DMS153 treated with DMSO at 0.1 percent for 48 hours (cell line): Measurements from ENCODE around the gene MMP26.

Experiments used
- DNase-seq: peaks from one replicate; lab custom pipeline; 2025; ENCODE audit not compliant: unreplicated experiment; lab: John Stamatoyannopoulos, UW

The MMP26 gene

DNA sequence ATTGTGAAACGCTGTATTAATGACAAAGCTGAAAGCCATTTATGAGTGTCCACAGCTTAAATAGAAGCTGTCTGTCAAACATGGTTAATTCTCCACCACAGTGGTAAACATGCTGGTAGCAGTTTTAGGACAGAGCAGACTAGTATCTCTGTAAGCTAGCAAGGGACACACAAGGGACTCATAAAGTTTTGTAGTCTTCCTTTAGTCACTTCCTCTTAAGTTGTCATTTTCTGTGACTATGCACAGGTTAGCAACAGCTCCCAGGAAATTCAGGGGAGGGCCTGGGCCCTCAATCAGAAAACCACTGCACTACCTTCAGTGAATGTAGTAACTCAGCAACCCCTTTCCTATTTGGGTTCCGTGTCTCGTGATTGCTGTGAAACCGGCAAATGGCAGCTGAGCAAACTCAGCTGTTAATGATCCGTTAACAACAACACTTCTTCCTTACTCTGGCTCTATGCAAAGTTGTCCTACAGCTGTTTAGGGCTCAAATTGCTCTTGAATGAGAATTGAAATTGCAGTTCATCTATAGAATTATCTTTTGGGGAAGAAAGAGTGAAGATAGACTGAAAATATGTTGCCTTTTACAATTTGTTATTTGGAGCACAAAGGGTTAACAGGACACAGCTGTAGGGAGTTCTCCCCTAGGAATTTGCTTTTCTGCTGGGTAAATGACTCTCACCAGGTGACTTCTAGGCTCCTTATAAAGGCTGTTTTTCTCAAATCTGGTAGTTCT lies at the start of gene MMP26:
Gene MMP26, plus strand, starts transcription at position 731 of the 736 bp plus-strand sequence.
- DNase-seq: peak; percentile 94

DNA sequence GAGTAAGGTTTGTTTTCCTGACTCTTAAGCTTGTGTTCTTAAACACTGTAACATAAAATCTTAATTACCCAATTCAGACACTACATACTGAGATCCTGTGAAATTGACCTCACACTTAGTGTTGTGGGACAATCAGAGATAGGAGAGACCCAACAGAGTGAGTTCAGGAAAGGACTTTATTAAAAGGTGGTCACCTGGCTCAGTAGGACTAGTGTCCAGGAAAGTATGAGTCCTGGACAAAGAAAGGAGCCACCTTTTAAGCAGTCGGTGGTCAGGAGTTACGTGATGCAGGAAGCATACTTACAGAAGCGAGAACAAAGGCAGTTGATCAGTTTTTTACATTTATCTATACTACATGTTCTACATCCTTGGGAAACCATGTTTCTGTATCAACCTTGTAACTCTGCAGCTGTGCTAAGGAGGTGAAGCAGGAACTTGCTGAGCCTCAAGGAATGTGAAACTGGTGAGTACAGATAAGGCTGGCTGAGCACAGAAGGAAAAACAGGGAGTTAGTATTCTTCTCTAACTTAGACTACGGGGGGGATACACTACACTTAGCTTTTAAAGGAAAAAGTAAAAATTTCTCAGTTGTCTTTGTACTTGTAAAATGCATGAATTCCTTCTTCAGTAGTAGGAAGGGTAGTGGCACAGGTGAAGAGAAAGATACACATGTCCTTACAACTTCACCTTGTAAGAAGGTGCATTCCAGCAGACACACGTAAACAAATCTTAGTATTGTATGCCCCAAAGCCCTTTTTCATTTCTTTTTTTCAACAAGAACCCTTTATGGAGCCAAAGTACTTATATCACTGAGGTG lies 45.7 kb upstream of the MMP26 start:
- DNase-seq: no peak

DNA sequence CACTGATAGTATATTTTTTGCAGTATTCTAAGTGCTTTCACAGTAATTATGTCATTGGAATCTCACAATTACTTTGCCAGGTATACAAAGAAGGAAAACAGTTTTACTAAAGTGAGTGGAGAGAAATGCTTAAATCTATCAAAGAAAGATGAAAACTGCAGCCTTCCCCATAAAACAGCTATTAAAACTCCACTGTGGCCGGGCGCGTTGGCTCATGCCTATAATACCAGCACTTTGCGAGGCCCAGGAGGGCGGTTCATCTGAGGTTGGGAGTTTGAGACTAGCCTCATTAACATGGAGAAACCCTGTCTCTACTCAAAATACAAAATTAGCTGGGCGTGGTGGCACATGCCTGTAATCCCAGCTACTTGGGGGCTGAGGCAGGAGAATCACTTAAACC lies 41.7 kb upstream of the MMP26 start:
- no peak for DNase-seq

DNA sequence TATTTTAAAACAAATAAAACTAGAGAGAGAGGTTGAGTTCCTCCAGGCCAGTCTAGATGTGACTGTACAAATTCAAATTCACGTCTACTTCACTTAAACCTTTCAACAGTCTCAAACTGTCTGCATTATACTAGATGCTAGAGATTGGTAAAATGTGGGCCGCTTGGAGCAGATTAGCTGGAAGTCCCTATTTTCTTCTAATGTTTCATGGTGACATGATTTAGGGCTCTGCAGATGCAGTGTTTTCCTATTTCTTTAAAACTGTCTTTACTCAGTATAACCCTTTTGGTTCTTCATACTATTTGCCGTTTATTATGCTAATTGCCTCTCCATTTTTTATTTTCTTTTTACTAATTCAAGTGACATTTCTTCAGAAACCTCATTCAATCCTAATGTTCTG lies 40.4 kb upstream of the MMP26 start:
- DNase-seq: no peak

DNA sequence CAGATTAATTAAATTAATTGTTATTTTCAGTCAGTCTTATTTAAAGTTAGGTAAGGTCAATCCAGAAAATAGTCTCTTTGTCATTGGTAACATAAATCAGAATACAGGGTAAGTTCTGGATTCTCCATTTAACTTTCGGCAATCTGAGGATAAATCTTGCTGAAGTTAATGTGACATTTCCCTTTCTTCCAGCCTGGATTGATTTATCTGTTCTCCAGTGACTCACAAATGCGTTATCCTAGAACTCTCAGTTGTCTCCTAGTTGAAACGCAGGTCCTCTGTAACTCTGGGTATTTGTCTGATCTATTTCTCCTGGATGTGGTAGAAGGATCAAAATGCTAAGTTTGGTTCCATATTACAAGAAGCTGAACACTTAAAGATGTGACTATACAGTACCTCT lies 39.8 kb upstream of the MMP26 start:
- no peak for DNase-seq

DNA sequence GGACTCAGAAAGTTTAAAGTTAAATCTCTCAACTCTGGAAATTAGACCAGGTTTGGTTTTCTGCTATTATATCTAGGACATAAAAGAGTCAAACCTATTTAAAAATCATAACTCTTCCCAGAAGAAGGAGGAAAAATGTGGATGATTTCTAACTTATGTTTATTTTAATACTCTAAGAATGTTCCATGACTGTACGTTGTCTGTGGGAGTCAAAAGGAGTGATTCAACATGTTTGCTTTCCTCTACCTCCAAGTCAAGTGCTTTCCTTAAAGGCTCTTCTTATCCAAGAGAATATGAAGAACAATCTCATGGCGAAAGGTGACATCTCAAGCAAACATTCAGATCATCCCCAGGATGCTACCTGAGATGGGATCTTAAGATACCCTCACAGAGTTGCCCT lies 39.2 kb upstream of the MMP26 start:
- no peak for DNase-seq

DNA sequence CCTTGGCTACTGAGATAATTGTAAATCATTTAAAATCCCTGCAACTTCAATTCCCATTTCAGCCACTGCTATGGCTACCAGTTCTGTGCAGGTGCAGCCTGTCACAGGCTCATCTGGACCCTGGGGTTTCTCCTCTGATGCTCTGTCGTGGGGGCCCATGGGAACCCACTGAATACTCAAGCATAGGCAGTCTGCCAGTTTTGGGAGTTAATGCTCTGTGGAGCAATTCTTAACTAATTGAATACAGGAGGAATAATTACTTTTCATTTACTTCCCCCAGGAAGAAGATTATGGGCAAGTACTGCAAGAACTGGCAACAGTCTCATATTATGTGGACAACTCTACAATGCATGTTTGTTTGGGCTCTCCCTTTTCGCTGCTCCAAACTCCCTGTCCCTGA lies 32.8 kb upstream of the MMP26 start:
- DNase-seq: no peak

DNA sequence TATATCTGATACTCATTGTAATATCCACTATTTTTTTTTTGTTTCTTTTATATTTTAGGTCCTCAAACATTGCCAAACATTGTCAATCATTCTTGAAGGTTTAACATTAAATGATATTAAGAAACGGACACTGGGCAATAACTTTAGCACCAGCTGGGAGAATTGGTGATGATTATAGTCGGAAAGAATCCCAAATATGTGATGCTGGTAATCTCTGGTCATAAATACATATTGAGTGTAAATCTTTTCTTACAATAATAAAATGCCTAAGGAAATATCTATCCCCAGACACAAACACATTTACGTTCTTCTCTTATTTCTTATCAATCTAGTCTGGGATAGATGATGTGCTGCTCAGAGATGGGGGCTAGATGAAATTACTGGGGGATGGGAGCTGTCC lies 32.1 kb upstream of the MMP26 start:
- DNase-seq: no peak

DNA sequence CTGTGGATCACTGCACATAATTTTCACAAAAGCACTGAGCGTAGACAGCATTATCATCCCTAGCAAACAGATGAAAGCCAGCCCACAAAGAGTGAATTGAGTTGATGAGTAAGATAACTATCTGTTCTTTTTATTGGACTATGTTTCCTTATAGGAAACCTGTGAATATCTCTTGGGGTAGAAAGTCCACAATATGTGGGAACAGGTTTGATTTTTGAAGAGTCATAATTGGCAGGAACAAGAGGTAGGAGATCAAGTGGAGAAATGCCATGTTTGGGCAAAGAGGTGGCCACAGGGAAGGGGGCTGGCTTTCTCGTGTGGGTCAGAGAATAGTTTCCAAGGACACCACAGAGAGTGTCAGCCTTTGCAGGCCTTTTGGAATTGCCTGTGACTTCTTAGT lies 30.8 kb upstream of the MMP26 start:
- no peak for DNase-seq

DNA sequence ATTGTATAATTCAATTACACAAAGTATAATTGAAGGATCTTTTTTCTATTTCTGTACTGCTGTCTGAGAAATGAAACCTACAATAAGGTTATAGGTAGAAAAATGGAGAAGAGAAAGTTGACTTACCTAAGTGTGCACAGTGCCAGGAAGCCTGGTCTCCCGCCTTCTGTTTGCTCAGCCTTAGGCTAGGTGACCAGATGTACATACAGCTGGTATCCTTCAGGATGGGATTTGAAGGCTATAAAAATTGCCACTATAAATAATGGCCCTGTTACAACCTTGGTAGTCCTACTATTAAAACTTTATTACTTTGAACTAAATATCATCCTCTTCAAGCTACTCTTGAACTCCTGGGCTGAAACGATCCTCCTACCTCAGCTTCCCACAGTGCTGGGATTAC lies 26.6 kb upstream of the MMP26 start:
- DNase-seq: peak; percentile 86

DNA sequence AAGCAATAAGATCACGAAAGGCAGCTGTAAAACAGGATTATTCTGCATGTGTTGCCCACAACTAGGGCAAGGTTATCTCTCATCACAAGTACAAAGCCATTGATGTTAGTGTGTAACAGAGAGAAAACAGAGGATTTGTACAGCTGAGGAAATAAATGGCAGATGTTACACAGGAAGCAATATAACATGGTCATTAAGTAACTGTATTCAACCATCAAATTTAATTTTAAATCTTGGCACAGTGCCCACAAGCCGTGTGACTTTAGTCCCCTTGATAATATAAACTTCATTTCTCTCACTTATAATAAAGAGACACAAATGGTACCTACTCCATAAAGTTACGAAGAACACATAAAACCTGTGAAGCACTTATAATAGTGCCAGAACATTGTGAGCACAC lies 24.2 kb upstream of the MMP26 start:
- DNase-seq: peak; percentile 87

DNA sequence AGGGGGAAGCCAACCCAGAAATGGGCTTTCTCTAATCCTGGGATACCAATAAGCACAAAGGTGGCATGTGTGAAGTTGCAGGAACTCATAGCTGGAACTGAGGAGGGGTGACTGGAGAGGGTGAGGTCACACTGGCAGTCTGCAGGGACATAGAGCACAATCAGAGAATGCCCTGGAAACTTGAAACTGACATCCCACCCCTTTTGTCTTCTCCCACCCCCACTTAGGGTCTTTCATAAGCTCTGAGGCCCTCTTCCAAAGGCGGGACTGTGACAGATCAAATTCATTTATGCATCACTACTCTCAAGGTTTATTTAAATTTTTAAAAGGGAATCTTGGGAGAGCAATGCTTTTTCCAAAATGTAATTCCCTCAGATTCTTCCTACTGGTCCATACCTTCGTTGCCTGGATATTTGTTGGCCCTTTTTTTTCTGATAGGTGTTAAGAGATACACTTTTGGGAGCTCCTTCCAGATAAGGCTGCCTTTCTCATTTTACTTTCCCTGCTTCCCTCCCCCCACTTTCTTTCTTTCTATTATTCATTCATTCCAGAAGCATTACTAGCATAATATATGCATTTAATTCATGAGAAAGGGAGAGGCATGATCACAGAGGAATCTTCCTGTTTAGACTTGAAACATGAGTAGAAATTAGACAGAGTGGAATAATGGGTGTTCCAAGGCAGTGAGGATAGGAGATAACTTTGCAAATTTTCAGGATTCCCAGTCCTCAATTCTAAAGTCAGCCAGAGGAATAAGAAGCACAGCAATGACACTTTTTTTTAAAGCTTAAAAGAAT lies 21.8 kb upstream of the MMP26 start:
- DNase-seq: no peak

DNA sequence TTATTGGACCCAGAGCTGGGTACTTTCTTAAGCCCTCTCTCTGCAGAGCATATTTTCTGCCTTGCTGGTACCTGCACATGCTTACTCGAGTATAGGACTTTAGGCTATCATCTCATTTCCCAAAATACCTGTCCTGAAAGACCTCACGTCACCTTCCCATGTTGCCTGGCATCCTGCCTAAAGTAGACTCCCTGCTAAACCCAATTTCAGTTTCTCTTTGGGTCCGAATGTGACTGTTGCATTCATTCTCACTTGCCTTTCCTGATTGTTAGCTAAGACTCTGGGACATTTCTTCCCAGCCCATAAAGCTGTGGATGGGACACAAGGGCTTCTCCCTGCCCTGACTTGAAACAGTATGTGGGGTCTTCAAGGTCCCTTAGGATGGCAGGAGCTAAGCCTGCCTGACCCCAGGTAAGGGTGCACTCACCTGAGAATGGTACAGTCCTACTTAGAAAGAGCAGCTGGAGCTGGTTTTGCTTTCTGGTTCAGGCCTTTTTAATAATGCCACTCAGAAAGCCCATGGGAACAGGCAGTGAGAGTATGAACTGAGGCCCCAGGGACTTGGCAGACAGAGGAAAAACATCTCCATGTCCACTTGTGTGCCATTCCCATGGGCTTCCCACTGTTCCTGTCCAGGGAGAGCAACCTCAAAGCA lies 19.8 kb upstream of the MMP26 start:
- DNase-seq: peak; percentile 71

DNA sequence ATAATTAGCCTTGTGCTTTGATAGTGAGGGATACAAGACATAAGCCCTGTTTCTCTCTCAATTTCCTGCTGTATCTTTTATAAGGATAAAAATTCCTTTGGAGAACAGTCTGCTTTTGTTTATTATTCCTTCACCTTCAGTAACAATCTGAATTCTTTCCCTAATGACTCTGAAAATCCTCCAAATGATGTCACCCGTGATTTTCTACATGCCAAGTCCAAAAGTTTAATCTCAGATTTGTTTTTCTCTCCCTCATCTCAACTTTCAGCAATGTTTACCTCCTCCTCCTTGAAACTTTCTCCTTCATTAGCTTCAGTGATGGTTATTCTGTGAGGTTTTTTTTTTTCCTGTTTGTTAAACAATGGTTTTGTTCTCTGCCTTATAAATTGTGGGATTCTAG lies 9.1 kb upstream of the MMP26 start:
- DNase-seq: no peak

DNA sequence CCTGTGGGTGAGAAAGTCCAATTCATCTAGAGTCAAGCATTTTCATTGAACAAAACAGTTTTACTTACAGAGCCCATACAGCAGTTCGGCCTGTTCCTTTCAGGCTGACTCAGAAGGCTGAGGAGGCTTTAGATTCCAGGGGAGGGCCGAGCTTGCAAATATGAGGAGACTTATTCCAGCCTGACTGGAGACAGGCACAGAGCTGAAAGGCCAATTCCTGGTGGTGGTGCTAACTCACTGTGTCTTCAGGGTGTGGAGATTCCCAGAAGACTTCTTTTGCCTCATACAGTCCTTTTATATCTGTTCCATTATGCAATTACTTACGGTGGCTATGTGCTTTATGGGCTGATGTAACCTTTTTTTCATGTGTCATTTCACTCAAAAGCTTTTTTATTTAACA lies 7.0 kb upstream of the MMP26 start, which contains the start of gene OR51E2:
Gene OR51E2, minus strand, starts transcription at position 269 of the 400 bp plus-strand sequence. CDS start 15,142 bp downstream, outside the sequence.
- DNase-seq: peak; percentile 60

DNA sequence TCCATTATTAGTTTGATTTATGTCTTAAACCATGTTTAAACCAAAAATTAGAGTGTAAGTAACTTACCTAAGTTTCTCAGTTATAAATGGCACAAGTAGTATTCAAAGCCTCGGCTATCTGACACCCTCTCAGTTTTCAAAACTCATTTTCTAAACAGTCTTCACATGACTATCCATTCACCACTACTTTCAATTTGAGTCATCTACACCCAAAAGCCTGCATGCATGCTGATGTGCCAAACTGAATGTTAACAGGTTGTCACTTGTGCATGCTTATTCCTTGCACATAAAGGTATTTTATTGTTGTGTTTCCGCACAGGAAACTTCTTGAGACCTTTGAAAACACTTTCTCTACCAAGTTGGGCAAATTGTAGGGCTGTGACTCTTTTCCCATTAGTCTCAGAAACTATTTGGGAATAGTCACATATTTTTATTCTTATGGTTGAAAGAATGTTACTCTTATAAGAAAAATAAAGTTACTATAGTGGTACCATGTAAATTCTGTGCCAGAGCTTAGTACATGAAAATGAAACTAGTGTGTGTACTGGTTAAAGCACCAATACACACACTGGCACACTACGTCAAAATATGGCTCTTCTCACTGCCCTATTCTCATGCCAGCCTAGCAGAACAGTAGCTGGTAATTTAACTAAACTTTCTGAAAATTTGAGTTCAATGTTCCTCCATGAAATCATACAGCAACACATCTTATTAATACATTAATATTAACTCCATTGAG lies 4.7 kb upstream of the MMP26 start:
- DNase-seq: no peak

DNA sequence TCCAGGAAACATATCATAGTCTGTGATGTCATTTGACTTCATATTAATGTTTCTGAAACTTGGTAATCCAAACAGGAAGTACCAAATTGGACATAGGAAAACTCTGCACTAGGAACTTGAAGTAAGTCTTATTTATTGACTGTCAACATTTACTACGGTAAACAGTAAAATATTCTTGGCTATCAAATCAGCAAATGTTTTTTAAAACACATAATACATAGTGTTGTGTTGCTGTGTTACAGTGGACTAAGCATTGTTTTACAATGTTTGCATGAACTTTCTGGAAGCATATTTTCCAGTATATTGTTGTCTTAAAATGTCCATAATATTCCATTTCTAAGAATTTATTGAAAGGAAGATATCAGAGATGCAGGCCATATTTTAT lies 4.2 kb upstream of the MMP26 start:
- DNase-seq: no peak

DNA sequence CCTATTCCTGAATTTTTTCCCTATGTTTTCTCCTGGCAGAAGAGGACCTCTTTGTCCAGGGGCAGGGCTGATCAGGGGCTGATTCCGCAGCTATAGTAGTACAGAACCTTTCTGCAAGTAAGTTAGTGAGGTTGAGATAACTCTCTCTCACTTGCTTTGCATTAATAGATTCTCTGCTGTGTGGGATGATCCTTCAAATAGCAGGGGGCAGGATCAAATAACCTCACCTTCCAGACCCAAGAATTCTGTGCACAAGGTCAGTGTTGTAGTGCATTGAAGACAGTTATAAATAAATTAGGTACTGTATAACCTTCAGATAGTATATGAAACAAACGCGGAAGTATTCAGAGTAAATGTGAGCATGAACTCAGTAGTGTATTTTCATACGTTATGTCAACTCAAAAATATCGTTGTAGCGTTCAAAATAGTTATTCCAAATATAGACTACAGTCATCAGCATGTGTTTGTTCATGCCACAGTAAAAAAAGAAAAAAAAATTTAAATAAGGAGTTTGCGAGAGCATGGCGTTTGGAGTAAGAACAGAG lies 278 bp downstream of the MMP26 start:
- DNase-seq: peak; percentile 37

DNA sequence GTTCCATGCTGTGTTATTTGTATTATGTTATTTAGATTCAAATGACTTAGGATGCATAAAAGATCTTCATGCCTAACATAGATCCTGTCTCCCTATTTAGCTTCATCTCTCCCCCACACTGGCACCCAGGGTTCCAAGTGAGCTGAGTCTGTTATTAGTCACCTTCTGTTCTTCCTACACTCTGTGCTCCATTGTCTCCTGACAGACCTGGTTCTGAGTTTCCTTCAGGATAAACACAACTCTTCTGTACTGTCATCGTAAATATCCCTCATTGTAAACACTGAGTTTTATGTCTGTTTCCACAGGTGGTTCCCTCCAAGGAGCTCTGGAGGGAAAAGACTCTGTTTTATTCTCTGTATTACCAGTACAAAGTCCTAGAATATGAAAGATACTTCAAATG lies 8.7 kb downstream of the MMP26 start:
- no peak for DNase-seq

DNA sequence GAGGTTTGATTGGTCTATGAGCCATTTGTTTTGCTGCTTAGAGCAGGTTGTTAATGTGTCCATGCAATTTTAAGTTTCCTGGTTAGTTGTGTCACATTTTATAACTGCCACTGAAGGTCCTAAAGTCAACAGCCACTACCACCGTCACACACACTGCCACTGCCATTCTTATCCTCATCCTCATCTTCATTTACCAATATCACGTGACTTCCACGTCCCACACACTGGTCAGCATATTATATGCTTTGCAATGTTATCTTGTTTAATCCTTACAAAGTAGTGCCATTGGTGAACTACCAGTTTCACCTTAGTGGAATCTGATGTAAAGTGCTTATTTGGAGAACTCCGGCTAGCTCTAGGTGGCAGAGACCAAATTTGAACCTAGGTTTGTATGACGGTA lies 9.7 kb downstream of the MMP26 start:
- DNase-seq: no peak
